HG03575 (cell line): Measurements from ENCODE around the gene PSAPL1.

Experiments
- ATAC-seq: cut with Tn5 transposase; IDR thresholded peaks from one replicate; pipeline ENCODE4 v1.9.1; 2021; ENCODE audit not compliant: unreplicated experiment, insufficient number of reproducible peaks, low FRiP score; ENCODE audit errors: extremely low read depth

PSAPL1 gene

DNA sequence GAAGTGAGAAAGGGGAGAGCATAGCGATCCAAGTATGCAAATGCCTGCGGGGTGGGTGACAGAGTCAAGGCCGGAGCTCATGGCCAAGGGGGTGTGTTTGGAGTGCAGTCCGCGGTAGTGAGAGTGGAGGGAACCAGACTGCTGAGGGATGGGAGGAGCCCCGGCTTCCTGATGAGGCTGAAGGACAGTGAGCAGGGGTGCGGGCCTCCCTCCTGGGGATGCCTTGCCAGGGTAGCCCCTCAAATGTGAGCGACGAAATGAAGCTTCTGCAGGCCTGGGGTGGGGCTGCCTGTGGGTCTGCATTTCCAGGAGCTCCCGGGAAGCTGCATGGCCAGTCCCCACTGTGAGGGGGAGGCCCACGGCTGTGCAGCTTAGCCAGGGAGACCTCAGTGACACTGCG, 45.0 kb downstream of the PSAPL1 start:
- no peak for ATAC-seq

GRCh38 chr4:7389101-7389701, 45.5 kb downstream of the PSAPL1 start:
- no peak for ATAC-seq

GRCh38 chr4:7388627-7389026, 46.1 kb downstream of the PSAPL1 start:
- ATAC-seq, result no peak

GRCh38 chr4:7387925-7388324, 46.8 kb downstream of the PSAPL1 start:
- ATAC-seq, result no peak

DNA sequence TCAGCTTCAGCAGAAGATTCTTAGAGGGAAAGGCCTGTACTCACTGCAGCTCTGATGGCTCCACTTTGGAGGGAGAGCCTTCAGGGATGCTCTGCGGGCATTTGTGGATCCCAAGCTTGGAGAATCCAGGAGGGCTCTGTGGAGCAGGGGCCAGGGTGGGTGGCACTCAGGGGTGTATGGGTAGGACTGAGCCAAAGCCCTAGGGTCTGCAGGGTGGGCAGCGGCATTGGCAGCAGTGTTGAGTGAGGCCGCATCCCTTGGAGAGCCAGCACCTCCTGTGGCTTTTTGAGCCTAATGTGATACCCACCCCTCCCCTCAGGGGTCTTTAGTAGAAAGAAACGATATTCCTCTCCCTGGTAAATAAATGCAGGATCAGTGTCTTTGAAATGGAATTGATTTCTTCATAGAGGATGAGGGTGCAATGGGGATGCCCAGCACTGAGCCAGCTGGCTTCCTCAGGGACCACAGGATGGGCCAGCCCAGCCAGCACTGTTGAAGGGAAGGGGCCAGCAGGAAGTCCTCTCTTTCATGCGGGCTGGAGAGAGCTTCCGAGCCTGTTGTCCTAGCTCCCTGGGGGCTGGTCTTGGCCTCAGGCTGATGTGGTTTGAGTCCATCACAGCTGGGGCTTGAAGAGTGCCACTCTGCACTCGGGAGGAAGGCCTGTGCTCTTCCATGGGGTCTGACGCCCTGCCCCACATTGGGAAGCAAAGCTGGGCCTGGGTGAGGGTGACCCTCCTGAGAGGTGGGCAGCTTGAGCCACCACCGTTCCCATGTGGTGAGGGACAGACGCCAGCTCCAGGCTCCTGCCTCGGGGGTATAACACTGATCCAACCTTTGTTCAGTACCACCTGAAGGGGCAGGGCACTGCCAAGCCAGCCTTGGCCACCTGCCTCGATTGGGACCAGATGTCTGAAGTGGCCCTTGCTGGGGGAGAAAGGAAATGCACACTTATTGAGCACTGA, 49.5 kb downstream of the PSAPL1 start:
- no peak for ATAC-seq

- ATAC-seq, result no peak
These were observed 50.5 kb downstream of the PSAPL1 start for GRCh38 chr4:7384003-7384928.

DNA sequence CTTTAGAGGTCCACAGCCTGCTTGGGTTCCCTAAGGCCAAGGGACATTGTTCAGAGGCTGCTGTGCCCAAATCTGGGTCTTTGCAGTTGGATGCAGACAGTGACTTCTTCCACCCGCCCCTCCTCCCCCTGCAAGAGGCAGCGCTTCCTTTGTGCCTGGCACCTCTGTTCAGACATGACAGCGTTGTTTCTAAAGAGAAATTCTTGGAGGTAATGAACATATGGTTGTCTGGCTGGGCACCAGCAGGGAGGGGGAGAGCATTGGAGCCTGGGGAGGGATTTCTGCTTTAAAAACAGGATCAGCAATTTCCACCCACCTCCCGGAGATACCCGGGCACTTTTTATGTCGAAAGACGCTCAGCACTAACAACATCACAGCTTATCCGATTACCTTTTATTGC, 51.5 kb downstream of the PSAPL1 start:
- no peak for ATAC-seq

DNA sequence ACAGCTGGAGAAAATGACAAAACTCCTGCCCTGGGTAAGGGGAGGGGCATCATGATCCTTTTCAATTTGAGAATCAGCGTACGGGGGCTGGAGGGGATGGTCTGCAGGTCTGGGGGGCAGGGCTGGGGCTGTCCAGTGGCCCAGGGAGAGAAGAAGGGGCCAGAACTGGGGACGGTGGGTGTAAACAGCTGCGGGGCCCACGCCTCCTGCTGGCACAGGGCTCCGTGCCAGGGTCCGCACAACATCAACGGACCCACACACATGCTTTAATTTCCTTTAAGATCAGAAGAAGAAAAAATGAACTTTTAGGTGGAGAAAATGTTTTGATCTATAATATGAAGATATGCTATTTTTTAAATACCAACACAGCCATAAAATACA, 52.1 kb downstream of the PSAPL1 start:
- no peak for ATAC-seq

DNA sequence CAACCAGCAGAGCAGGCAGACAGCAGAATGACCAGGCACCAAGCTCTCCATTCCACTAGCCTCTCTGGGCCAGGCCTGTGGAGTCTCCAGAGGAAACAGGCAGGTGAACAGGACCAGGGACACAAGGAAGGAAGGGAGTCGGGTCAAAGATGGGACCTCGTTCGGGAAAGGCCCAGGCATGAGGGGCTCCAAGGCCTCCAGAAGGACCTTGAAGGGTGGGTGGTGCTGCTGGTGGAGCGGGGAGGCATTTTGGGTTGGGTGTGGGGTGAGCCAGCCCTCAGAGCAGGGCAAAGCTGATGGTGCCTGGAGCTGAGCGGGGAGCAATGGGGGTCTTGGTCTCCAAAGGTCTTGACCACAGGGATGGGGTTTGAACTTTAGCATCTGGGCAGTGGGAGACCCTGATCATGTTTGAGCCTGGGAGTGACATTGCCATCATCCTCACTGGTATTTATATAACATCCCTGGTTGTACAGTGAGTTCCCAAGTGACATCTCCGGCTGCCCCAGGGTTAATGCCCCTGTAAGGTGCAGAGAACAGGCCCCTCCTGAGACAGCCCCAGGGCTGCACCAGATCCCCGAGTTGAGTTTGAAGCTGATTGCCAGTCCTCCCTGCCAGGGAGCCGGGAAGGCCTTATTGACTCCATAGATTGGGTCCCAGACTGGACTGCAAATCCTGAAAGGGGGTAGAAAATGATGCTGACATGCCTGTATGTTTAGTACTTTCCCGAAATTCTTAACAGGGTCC, 52.7 kb downstream of the PSAPL1 start:
- no peak for ATAC-seq

GRCh38 chr4:7381221-7381889, 53.4 kb downstream of the PSAPL1 start:
- no peak for ATAC-seq
